ENCODE results near the gene SSB.

SSB gene

GRCh38 chr2:169859423-169859822 is 60.8 kb downstream of the SSB start:
- H3K27ac ChIP-seq, result no peak overlapping the region
- TF ChIP-seq ZFX (IDR thresholded peaks at IDR 0.05; ENCODE audit: borderline replicate concordance) (no peak), CTCF (IDR thresholded peaks at IDR 0.05) (no peak)

GRCh38 chr2:169860149-169860548 is 61.5 kb downstream of the SSB start:
- H3K27ac ChIP-seq, result no peak overlapping the region

More at GRCh38 chr2:169860149-169860548, 61.5 kb downstream of the SSB start:
- TF ChIP-seq CTCF (IDR thresholded peaks at IDR 0.05) (no peak), ZFX (IDR thresholded peaks at IDR 0.05; ENCODE audit: borderline replicate concordance) (no peak)
